K562 (cell line): ENCODE data around the gene TMEM95. TPM values are rescaled to one million over a fixed set of nuclear protein-coding genes. Genes with fewer than 3 reads are reported as not detected.
A peak's percentile ranks its signal among the peaks of the same experiment; 100 is the strongest.

Experiments used
- ADNP ChIP-seq: fragments of 200-800 bp; sonication (Bioruptor generic); IDR thresholded peaks from 2 replicates; pipeline ENCODE4 v1.6.1; 2016; ENCODE audit warnings: missing genetic modification characterization, missing compliant biosample characterization
- ETS1 ChIP-seq: conservative IDR thresholded peaks from 2 replicates; pipeline ENCODE4 v1.6.1; 2011; ENCODE audit warnings: low read depth, mild to moderate bottlenecking, low read length; ENCODE audit not compliant: control insufficient read depth
- JUNB ChIP-seq: fragments of 450-650 bp; formaldehyde crosslinking; conservative IDR thresholded peaks from 2 replicates; pipeline ENCODE4 v1.4.0; 2020; ENCODE audit warnings: mild to moderate bottlenecking
- MAZ ChIP-seq, 2 experiments: fragments of 450-650 bp in 1 of 2; sonication (generic) in 1 of 2; formaldehyde crosslinking; IDR thresholded peaks in 1 of 2; conservative IDR thresholded peaks in 1 of 2; 2 replicates each; pipeline versions ENCODE4 v1.4.0 to v1.5.0; 2020; ENCODE audit warnings: mild to moderate bottlenecking in 1 of 2, missing genetic modification reagents in 1 of 2
- MYC ChIP-seq, 2 experiments: fragments of 250-450 bp in 1 of 2; sonication (Bioruptor Pico) in 1 of 2; IDR thresholded peaks; 2 replicates each; pipeline versions ENCODE4 v1.5.1 to v1.6.1; 2012 to 2021; ENCODE audit warnings: low read depth in 2 of 2, borderline replicate concordance in 1 of 2, improper control_type of control experiment in 1 of 2, low read length in 1 of 2, mild to moderate bottlenecking in 1 of 2, moderate library complexity in 1 of 2
- PHB ChIP-seq: fragments of 250-450 bp; sonication (Bioruptor Pico); IDR thresholded peaks from 2 replicates; pipeline ENCODE4 v1.5.0; 2021
- PHB2 ChIP-seq: fragments of 450-650 bp; IDR thresholded peaks from 2 replicates; pipeline ENCODE4 v1.6.1; 2017; ENCODE audit warnings: low read depth
- SRF ChIP-seq, 2 experiments: fragments of 250-450, 450-650 bp in 1 of 2; sonication (Bioruptor Pico) in 1 of 2; sonication (generic) in 1 of 2; formaldehyde crosslinking; IDR thresholded peaks; 2 replicates each; pipeline versions ENCODE4 v1.5.0 to v1.5.1; 2020 to 2022; ENCODE audit warnings: mild to moderate bottlenecking in 1 of 2, missing genetic modification reagents in 1 of 2
- TRIM28 ChIP-seq: fragments of 450-650 bp; IDR thresholded peaks from 2 replicates; pipeline ENCODE4 v1.6.1; 2017
- ZBTB17 ChIP-seq: fragments of 450-650 bp; formaldehyde crosslinking; IDR thresholded peaks from 2 replicates; pipeline ENCODE4 v1.4.0; 2020; ENCODE audit warnings: mild to moderate bottlenecking
- ZBTB43 ChIP-seq: sonication (generic); formaldehyde crosslinking; IDR thresholded peaks from 2 replicates; pipeline ENCODE4 v1.8.0; 2023; ENCODE audit warnings: mild to moderate bottlenecking, missing genetic modification reagents
- ZNF785 ChIP-seq: fragments of 250-450 bp; sonication (Bioruptor Pico); IDR thresholded peaks from 2 replicates; pipeline ENCODE4 v1.4.0; 2020; ENCODE audit warnings: mild to moderate bottlenecking
- polyA plus RNA-seq, 8 experiments: library from polyadenylated mRNA; depleted of rRNA in 4 of 8; stranded (reverse) in 5 of 8; unstranded in 3 of 8; fragments of >200 nt; fragmentation: Nextera tagmentation in 2 of 8; fragmentation: Illumina TruSeq in 1 of 8; extraction: Ambion mirVana in 2 of 8; extraction: Trizol in 1 of 8; gene quantifications; 2 replicates each; pipeline versions ENCODE4 v1.2.1 to v1.2.3, GENCODE V29; 2011 to 2014; ENCODE audit warnings: inconsistent platforms in 1 of 8, missing spikeins in 1 of 8
- total RNA-seq, 7 experiments: library from RNA; depleted of rRNA in 6 of 7; stranded (reverse); fragments of >200 nt in 6 of 7; fragmentation: Illumina TruSeq in 2 of 7; extraction: Trizol in 2 of 7; gene quantifications; 2 replicates each; pipeline versions ENCODE4 v1.2.1 to v1.2.3, GENCODE V29; 2011 to 2021; ENCODE audit warnings: low replicate concordance in 1 of 7
- TF ChIP-seq, protein P1 (sequence below): sonication (generic); formaldehyde crosslinking; IDR thresholded peaks from 2 replicates; pipeline ENCODE4 v1.8.0; 2022; ENCODE audit warnings: mild to moderate bottlenecking, missing genetic modification reagents
- TF ChIP-seq, protein P2 (sequence below), 2 experiments: fragments of 450-650 bp; IDR thresholded peaks; 2 replicates each; pipeline ENCODE4 v1.6.1; 2018; ENCODE audit warnings: mild to moderate bottlenecking in 2 of 2, low read depth in 1 of 2; ENCODE audit not compliant: partially characterized antibody in 2 of 2

TMEM95 gene
- total and polyA plus RNA-seq, 9 of the 15 experiments (the other 6 are each of a cell fraction or from before 2014, with no cell fraction given), result not detected

DNA sequence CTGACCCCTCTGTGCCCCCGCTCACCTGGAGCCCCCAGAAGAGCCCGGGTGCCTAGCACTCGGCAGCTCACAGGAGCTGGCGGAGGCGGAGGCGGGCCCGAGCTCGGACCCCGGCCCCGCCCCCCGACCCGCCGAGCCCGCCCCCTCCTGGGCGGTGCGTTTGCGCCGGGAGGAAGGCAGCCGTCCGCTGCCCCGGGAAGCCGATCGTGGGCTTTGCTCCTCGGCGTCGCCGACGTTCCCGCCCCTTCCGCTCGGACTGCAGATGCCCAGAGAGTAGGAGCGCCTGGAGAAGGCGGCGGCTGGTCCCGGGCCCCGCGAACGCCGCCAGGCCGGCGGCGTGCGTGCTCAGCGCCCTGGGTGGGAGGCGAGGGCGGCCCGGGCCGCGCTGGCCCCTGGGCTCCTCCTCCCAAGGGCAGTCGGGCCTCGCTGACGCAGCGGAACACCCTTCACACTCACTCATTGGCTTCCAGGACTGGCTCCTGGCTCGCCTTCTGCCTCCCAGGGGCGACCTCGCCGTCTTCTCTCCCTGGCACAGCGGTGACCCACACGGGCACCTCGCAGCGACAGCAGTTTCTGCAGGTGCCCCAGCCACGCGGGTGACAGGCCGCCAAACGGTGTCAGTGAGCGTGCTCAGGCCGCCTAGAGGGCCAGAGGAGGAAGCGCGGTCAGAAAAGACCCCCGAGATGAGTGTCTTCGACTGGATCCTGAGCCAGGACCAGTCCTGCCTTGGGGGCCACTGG lies 39.7 kb downstream of the TMEM95 start, which contains the start of gene PLSCR3 (continued):
- TF ChIP-seq ZBTB43 (CRISPR knock-in tag), result no peak
- TF ChIP-seq ADNP (tag), result no peak
- no peak for TF ChIP-seq SRF (CRISPR knock-in tag; IDR thresholded peaks at IDR 0.05)
- TF ChIP-seq, protein P1, sequence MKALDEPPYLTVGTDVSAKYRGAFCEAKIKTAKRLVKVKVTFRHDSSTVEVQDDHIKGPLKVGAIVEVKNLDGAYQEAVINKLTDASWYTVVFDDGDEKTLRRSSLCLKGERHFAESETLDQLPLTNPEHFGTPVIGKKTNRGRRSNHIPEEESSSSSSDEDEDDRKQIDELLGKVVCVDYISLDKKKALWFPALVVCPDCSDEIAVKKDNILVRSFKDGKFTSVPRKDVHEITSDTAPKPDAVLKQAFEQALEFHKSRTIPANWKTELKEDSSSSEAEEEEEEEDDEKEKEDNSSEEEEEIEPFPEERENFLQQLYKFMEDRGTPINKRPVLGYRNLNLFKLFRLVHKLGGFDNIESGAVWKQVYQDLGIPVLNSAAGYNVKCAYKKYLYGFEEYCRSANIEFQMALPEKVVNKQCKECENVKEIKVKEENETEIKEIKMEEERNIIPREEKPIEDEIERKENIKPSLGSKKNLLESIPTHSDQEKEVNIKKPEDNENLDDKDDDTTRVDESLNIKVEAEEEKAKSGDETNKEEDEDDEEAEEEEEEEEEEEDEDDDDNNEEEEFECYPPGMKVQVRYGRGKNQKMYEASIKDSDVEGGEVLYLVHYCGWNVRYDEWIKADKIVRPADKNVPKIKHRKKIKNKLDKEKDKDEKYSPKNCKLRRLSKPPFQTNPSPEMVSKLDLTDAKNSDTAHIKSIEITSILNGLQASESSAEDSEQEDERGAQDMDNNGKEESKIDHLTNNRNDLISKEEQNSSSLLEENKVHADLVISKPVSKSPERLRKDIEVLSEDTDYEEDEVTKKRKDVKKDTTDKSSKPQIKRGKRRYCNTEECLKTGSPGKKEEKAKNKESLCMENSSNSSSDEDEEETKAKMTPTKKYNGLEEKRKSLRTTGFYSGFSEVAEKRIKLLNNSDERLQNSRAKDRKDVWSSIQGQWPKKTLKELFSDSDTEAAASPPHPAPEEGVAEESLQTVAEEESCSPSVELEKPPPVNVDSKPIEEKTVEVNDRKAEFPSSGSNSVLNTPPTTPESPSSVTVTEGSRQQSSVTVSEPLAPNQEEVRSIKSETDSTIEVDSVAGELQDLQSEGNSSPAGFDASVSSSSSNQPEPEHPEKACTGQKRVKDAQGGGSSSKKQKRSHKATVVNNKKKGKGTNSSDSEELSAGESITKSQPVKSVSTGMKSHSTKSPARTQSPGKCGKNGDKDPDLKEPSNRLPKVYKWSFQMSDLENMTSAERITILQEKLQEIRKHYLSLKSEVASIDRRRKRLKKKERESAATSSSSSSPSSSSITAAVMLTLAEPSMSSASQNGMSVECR (CRISPR knock-in tag), result peak; percentile 59; the same call in 1 of the 2 replicates
- TF ChIP-seq, protein P2, sequence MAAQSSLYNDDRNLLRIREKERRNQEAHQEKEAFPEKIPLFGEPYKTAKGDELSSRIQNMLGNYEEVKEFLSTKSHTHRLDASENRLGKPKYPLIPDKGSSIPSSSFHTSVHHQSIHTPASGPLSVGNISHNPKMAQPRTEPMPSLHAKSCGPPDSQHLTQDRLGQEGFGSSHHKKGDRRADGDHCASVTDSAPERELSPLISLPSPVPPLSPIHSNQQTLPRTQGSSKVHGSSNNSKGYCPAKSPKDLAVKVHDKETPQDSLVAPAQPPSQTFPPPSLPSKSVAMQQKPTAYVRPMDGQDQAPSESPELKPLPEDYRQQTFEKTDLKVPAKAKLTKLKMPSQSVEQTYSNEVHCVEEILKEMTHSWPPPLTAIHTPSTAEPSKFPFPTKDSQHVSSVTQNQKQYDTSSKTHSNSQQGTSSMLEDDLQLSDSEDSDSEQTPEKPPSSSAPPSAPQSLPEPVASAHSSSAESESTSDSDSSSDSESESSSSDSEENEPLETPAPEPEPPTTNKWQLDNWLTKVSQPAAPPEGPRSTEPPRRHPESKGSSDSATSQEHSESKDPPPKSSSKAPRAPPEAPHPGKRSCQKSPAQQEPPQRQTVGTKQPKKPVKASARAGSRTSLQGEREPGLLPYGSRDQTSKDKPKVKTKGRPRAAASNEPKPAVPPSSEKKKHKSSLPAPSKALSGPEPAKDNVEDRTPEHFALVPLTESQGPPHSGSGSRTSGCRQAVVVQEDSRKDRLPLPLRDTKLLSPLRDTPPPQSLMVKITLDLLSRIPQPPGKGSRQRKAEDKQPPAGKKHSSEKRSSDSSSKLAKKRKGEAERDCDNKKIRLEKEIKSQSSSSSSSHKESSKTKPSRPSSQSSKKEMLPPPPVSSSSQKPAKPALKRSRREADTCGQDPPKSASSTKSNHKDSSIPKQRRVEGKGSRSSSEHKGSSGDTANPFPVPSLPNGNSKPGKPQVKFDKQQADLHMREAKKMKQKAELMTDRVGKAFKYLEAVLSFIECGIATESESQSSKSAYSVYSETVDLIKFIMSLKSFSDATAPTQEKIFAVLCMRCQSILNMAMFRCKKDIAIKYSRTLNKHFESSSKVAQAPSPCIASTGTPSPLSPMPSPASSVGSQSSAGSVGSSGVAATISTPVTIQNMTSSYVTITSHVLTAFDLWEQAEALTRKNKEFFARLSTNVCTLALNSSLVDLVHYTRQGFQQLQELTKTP (IDR thresholded peaks at IDR 0.05; ENCODE audit: low read depth in 1 of 2, partially characterized antibody in 2 of 2), result no peak
- no peak; the same call in 1 of the 2 replicates for TF ChIP-seq ETS1
- TF ChIP-seq PHB (CRISPR knock-in tag), result no peak
- no peak for TF ChIP-seq JUNB (CRISPR knock-in tag)
- no peak for TF ChIP-seq PHB2
- no peak for TF ChIP-seq ZBTB17 (CRISPR knock-in tag)
- peak; percentile 29 to 38; a peak in 1 of 4 replicates for TF ChIP-seq MAZ (CRISPR knock-in tag; conservative IDR thresholded peaks at IDR 0.05 in 1 of 2, IDR thresholded peaks at IDR 0.05 in 1 of 2)
- no peak for TF ChIP-seq TRIM28
- TF ChIP-seq ZNF785, result no peak
- peak; percentile 60; the same call in 1 of the 2 replicates for TF ChIP-seq MYC (IDR thresholded peaks at IDR 0.05; ENCODE audit: low read depth, low read length)
- TF ChIP-seq MYC (CRISPR knock-in tag; IDR thresholded peaks at IDR 0.05; ENCODE audit: borderline replicate concordance, low read depth), result no peak
